ENCODE data around the gene FBXO24.
A peak's percentile ranks its signal among the peaks of the same experiment; 100 is the strongest.

Gene FBXO24

GRCh38 chr7:100621554-100621953 lies 35.4 kb downstream of the FBXO24 start:
- DNase-seq (ENCODE audit: insufficient read length, low spot score) (no peak), FAIRE-seq (no peak)
- no peak for TF ChIP-seq POLR2A (IDR thresholded peaks at IDR 0.05; ENCODE audit: low read depth, low read length)

DNA sequence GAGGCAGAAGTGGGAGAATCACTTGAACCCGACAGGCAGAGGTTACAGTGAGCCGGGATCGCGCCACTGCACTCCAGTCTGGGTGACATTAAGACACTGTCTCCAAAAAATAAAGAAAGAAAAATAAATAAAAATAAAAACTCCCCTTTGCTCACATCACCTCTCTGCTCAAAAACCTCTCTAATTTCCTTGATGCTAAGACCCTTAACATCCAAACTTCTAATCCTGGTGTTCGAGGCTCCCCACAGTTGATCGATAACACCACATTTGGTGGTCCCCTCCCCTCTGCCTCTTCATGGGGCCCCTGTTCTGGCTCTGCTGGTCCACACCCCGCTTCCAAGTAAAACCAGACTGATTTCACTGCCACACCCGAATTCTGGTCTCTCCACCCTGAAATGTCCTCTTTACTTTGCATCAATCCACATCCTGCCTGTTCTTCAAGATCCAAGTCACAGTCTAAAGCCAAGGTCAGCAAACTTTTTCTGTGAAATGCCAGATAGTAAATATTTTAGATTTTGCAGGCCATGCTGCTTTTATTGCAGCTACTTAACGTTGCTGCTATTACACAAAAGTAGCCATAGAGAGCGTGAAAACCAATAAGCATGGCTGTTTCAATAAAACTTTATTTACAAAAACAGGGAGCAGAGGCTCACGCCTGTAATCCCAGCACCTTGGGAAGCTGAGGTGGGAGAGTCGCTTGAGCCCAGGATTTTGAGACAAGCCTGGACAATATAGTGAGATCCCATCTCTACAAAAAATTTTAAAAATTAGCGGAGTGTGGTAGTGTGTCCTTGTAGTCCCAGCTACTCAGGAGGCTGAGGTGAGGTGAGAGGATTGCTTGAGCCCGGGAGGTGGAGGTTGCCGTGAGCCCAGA lies 38.1 kb downstream of the FBXO24 start:
- FAIRE-seq = no peak
- no peak for DNase-seq (ENCODE audit: insufficient read length, low spot score)
- no peak for TF ChIP-seq POLR2A (IDR thresholded peaks at IDR 0.05; ENCODE audit: low read depth, low read length)

DNA sequence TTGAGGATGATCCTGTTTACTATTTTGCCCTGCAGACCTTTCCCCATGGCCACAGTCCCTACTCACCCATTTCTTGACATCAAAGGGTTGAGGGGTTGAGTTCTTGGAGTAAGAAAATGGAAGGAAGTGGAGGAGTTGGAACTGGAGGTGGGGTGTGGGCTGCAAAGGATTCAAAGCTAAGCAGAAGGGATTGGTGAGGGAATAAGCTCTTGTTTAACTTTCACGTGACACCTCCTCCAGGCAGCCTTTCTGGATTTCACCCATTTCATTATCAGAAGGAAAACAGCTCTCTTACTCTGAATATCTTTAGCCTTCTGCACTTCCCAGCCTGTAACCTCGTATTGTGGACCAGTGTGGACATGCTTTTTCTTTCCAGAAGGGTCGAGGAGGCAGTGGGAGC lies 39.9 kb downstream of the FBXO24 start:
- FAIRE-seq (no peak), DNase-seq (ENCODE audit: insufficient read length, low spot score) (no peak)
- TF ChIP-seq POLR2A (IDR thresholded peaks at IDR 0.05; ENCODE audit: low read depth, low read length) = no peak

DNA sequence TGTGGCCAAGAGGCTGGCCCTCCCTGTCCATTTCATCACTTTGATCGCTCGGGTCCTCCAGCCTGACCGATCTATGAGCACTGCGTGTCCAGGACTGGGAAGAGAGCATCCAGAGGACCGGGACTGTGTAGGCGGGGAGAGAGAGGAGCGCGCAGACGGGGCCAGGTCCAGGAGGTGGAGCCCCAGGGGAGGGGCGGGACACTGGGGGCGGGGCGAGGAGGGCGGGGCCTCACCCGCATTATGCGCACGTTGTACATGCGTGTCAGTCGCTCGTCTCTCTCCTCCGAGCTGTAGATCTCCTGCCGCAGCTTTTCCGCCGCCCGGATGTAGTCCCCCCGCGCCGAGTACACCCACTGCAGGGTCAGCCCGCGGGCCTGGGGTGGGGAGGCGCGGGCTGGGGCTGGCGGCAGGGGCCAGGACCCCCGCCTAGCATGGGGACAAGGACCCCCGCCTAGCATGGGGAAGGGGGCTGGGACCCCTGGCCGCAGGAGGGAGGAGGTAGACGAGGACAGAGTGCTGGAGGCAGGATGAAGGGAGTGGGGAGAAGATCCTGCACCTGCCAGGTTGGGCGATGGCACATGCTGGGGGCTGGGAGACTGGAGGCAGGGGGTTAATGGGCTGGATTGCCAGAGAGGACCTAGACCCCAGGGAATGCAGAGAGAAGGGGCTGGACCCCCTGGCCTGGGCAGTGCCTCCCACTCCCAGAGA lies 40.6 kb downstream of the FBXO24 start:
- TF ChIP-seq POLR2A (IDR thresholded peaks at IDR 0.05; ENCODE audit: low read depth, low read length) = peak; percentile 52; the same call in 1 of the 2 replicates
- FAIRE-seq (no peak), DNase-seq (ENCODE audit: insufficient read length, low spot score) (peak; percentile 88)

- TF ChIP-seq POLR2A (IDR thresholded peaks at IDR 0.05; ENCODE audit: low read depth, low read length) = no peak
- FAIRE-seq (no peak), DNase-seq (ENCODE audit: insufficient read length, low spot score) (no peak)
Measured at GRCh38 chr7:100627238-100627549, 41.1 kb downstream of the FBXO24 start.

- TF ChIP-seq POLR2A (IDR thresholded peaks at IDR 0.05; ENCODE audit: low read depth, low read length) = no peak
- peak; percentile 70 for DNase-seq (ENCODE audit: insufficient read length, low spot score)
- no peak for FAIRE-seq
Measured at GRCh38 chr7:100629117-100629716, 43.1 kb downstream of the FBXO24 start.

- TF ChIP-seq POLR2A (IDR thresholded peaks at IDR 0.05; ENCODE audit: low read depth, low read length) = no peak
- DNase-seq (ENCODE audit: insufficient read length, low spot score) (no peak), FAIRE-seq (no peak)
Measured at GRCh38 chr7:100630066-100630465, 43.9 kb downstream of the FBXO24 start.

DNA sequence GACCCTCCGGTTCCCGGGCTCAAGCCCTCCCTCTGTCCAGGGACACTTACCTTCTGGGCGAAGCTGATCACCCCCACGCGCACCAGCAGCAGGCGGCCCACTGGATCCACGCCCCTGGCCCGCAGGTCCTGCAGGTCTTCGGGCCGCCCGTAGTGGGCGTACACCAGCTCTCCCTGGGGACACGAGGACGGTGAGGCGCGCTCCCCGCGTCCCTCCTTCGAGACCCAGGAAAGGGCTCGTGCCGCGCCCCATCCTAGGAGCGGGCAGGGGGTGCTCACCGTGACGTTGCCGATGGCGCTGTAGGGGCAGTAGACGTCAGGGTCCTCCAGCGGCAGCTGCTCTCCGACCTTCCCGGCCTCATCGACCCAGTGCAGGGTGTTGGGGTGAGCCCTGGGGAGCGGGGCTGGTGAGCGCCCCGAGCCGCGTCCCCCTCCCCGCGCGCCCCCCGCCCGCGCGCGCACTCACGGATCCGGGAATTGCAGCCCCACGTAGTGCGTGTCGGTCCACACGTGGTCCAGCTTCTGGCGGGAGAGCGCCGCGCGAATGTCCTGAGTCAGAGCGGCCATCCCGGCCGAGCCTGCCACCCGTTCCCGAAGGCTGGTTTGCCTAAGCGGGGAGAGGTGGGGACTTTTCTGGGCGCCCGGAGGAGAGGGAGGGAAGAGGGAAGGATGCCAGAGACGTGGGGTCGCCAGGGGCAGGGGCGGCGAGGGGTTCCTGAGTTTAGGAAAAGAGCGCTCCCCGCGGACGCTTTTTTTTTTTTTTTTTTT lies 47.0 kb downstream of the FBXO24 start:
- FAIRE-seq = no peak
- TF ChIP-seq POLR2A (IDR thresholded peaks at IDR 0.05; ENCODE audit: low read depth, low read length) = no peak
- no peak for DNase-seq (ENCODE audit: insufficient read length, low spot score)

DNA sequence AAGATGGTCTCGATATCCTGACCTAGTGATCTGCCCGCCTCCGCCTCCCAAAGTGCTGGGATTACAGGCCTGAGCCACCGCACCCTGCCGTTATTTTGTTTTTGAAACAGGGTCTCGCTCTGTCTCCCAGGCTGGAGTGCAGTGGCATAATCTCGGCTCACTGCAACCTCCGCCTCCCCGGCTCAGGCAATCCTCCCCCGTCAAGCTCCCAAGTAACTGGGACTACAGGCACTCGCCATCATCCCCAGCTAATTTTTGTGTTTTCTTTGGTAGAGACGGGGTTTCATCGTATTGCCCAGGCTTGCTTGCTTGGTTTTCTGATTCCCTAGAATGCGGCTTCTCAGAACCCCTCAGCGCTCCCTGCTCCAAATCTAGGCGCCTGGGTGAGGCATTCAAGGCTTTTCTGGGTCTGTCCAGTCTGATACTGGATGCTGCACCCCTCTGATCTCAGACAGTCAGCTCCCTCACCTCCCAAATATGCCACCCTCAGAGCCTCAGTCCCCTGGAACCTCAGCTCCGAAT lies 53.9 kb downstream of the FBXO24 start:
- DNase-seq (ENCODE audit: insufficient read length, low spot score) (no peak), FAIRE-seq (no peak)
- TF ChIP-seq POLR2A (IDR thresholded peaks at IDR 0.05; ENCODE audit: low read depth, low read length) = no peak

DNA sequence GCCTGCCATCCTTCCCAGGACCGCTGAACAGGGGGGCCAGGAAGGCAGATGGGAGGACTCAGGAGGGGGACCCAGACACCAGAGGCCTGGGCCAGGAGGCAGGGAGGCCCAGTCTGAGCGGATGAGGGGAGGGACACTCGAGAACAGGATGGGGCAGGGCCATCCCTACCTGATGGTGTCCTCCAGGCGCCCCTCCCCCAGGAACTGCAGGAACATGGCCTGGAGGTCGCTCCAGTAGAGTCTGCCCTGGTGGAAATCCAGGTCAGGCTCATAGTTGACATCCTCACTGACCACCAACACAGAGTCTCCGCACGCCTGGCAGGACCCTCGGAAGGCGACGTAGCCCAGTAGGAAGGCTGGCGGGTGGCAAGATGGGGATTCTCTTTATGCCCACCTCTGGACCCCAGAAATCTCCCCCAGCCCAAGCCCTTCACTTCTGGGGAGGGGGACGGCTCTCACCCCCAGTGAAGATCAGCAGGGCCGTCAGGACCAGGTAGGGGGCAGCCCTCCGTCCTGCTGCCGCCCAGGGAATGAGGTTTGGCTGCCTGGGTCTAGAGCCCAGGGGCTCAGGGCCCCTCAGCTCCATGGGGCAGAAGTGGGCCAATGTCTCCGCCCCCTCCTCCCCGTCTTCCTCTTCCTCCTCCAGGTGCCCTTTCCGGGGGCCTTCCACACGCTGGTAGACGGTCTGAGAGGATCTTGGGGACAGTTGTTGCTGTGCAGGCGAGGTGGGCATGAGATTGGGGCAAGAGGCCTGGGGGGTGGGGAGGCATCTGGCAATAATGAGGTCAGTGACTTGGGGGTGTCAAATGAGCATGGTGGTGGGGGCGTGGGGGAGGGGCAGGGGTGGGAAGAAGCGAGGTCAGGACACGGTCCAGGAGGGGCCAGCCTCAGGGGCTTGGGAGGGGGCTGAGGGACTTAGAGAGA lies 54.7 kb downstream of the FBXO24 start:
- FAIRE-seq = no peak
- no peak for DNase-seq (ENCODE audit: insufficient read length, low spot score)
- TF ChIP-seq POLR2A (IDR thresholded peaks at IDR 0.05; ENCODE audit: low read depth, low read length) = no peak

- no peak for DNase-seq (ENCODE audit: insufficient read length, low spot score)
- FAIRE-seq = no peak
- TF ChIP-seq POLR2A (IDR thresholded peaks at IDR 0.05; ENCODE audit: low read depth, low read length) = no peak
Measured at GRCh38 chr7:100641463-100641859, 55.3 kb downstream of the FBXO24 start, which contains the start of gene TFR2. TSS of gene TFR2 (minus strand) at chr7:100641552. CDS start at chr7:100641509, 43 bp downstream.

DNA sequence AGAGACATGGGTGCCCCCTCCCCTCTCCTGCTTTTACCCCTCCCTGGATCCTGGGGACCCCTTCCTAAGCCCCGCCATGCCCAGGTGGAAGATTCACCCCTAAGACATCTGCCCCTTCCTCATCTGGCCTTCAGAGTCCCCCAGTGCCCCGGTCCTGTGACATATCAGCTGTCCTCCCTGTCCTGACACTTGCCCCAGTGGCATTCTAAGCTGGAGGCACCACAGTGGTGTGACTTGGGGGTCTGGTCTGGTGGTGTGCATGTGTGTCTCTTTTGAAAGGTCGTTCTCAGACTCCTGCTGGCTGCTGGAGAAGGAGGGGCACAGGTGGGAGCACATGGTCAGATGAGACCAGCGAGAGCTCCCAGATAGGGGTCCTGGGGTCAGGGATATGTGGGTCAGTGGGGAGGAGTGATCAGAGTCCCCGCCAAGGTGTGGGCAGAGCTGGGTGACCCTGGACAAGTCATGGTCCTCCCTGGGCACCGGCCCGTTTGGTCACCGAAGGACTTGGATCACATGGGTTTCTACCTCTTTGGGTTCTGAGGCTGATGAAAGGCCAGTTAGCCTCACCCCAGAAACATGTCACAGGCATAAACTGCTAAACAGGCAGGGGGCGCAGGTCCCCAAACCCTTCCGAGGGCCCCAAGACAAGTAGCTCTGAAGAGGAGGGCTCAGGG lies 55.9 kb downstream of the FBXO24 start:
- DNase-seq (ENCODE audit: insufficient read length, low spot score) (no peak), FAIRE-seq (no peak)
- no peak for TF ChIP-seq POLR2A (IDR thresholded peaks at IDR 0.05; ENCODE audit: low read depth, low read length)
